Measurements from ENCODE around the gene FAM229B.

Gene FAM229B

DNA sequence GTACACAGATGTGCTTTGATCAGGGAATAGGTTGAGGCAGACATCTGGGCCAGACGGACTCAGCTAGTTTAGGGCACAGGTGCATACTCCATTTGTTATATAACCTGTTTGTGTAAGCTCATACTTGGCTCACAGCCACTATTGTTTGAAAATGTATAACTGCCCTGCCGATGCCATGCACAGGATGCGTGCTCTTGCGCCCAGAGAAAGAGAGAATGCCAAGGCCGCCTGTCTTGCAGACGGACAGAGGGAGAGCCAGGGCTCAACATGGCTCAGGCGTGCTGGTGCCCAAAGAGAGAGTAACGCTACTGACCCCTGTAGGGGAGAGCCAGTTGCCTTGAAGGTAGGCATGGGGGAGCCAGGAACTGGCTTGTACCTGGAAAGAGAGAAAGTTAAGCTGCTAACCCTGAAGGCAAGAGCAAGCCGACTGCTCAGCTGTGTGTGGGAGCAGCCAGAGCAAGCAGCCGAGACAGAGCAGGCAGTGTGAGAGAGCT, 57.7 kb downstream of the FAM229B start:
- no peak for DNase-seq

DNA sequence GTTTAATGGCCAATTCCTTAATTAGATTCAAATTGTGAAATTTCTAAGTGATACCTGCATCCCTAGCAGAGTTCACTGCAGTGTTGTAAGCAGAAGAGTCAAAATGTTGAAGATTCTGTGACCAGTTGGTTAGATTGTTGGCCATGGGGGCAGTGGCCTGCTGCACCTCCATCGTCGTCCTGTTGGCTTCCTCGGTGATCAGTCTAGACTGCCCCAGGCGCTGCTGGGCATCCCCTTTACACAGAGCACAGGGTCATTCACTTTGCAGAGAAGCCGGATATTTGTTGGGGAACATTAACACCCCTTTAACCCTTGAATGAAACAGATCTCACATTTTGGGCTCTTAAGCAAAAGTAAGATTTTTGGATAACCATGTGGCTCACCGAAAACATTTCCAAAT, 60.7 kb downstream of the FAM229B start:
- no peak for DNase-seq

- no peak for DNase-seq
Measured at GRCh38 chr6:112149236-112149635, 61.8 kb downstream of the FAM229B start.

- DNase-seq = no peak
Measured at GRCh38 chr6:112149719-112150263, 62.4 kb downstream of the FAM229B start.

- no peak for DNase-seq
Measured at GRCh38 chr6:112150363-112150762, 63.0 kb downstream of the FAM229B start.

All from activated CD4-positive, CD25-positive, alpha-beta regulatory T cell (primary cell).